Mammary epithelial cell (primary cell): ENCODE results near the gene NPBWR2.
A peak's percentile ranks its signal among the peaks of the same experiment; 100 is the strongest.

ENCODE experiments used
- EZH2 ChIP-seq: IDR thresholded peaks from 2 replicates; pipeline ENCODE4 v1.6.1; 2012; ENCODE audit warnings: low read length, inconsistent platforms, borderline replicate concordance
- TF ChIP-seq, protein P1 (sequence below), 2 donors: IDR thresholded peaks in 1 of 2; conservative IDR thresholded peaks in 1 of 2; 2 replicates each; pipeline ENCODE4 v1.5.1; 2011 to 2012; ENCODE audit warnings: inconsistent platforms in 2 of 2, low read length in 2 of 2, mild to moderate bottlenecking in 2 of 2, control low read depth in 1 of 2, low read depth in 1 of 2; ENCODE audit not compliant: insufficient read depth in 1 of 2; ENCODE audit errors: extremely low read depth in 1 of 2

DNA sequence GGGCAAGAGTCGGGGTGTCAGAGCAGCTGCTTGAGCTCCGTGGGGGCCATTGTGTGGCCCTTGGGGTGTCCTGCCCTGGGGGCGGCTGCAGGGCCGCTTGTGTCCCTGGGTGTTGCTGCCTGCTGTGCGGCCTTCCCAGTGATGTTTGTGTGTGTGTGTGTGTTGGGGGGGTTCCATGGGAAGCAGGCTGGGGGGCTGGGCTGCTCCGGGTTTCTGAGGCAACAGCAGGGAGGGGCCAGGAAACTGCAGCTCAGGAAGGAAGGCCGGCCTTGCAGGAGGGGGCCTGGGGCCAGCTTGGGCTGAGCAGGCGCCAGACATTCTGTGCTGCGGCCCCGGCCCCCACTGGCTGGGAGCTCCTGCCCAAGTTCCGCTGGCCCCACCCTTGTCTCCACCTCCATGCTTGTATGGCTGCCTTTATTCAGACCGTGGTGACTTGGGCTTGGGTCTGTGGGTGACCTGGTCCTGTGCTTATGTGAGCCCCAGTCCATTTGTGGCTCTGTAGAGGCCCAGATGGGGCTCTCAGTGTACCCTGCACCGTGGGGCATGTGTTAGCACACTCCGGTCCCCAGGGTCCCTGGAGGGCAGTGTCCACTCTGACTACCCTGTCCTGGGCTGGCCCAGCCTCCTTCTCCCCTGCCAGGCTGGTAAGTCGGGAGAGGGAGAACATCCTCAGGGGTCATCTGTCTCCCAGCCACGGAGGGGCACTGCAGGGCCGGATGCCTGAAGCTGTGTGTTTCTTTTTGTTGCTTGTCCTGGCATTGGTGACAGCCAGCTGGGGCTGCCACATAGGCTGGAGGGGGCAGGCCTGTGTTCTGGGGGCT is 53.3 kb downstream of the NPBWR2 start:
- TF ChIP-seq, protein P1, sequence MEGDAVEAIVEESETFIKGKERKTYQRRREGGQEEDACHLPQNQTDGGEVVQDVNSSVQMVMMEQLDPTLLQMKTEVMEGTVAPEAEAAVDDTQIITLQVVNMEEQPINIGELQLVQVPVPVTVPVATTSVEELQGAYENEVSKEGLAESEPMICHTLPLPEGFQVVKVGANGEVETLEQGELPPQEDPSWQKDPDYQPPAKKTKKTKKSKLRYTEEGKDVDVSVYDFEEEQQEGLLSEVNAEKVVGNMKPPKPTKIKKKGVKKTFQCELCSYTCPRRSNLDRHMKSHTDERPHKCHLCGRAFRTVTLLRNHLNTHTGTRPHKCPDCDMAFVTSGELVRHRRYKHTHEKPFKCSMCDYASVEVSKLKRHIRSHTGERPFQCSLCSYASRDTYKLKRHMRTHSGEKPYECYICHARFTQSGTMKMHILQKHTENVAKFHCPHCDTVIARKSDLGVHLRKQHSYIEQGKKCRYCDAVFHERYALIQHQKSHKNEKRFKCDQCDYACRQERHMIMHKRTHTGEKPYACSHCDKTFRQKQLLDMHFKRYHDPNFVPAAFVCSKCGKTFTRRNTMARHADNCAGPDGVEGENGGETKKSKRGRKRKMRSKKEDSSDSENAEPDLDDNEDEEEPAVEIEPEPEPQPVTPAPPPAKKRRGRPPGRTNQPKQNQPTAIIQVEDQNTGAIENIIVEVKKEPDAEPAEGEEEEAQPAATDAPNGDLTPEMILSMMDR (conservative IDR thresholded peaks at IDR 0.05 in 1 of 2, IDR thresholded peaks at IDR 0.05 in 1 of 2; ENCODE audit: extremely low read depth in 1 of 2, insufficient read depth in 1 of 2, low read depth in 1 of 2, low read length in 2 of 2) = peak in 1 of 2 donors; percentile 17
- TF ChIP-seq EZH2 = no peak
